Kidney (tissue), 14 donors: ENCODE measurements around the gene EOMES. TPM values are rescaled to one million over a fixed set of nuclear protein-coding genes. Genes with fewer than 3 reads are reported as not detected.

Experiments
- DNase-seq, 5 donors: peaks; one replicate each; pipeline ENCODE4 v3.0.0-alpha.2; 2013 to 2020
- FAIRE-seq: peaks from 2 replicates; lab custom pipeline; 2012; peaks lifted over from hg19 to GRCh38; lab: Jason Lieb, UNC
- H3K27ac ChIP-seq, 2 donors: one replicate each; pipeline ENCODE4 v1.7.0; 2013; ENCODE audit warnings: low read depth in 2 of 2, low read length in 2 of 2, inconsistent platforms in 1 of 2
- H3K27me3 ChIP-seq: one replicate; pipeline ENCODE4 v1.7.1; 2013; ENCODE audit warnings: low read length, inconsistent platforms; ENCODE audit not compliant: control insufficient read depth, insufficient read depth
- H3K36me3 ChIP-seq, 3 donors: one replicate each; pipeline versions ENCODE4 v1.7.0 to v1.7.1; 2013; ENCODE audit warnings: low read length in 3 of 3, control low read depth in 1 of 3, inconsistent platforms in 1 of 3; ENCODE audit not compliant: insufficient read depth in 3 of 3, control insufficient read depth in 2 of 3
- H3K4me1 ChIP-seq, 3 donors: one replicate each; pipeline versions ENCODE4 v1.7.0 to v1.7.1; 2013; ENCODE audit warnings: low read length in 3 of 3, inconsistent platforms in 1 of 3, low read depth in 1 of 3; ENCODE audit not compliant: control insufficient read depth in 2 of 3, insufficient read depth in 2 of 3
- H3K4me3 ChIP-seq, 3 donors: one replicate each; pipeline versions ENCODE4 v1.7.0 to v1.8.1; 2013; ENCODE audit warnings: low read length in 3 of 3, control low read depth in 1 of 3, inconsistent platforms in 1 of 3
- H3K9ac ChIP-seq, 3 donors: one replicate each; pipeline versions ENCODE4 v1.7.0 to v1.7.1; 2013; ENCODE audit warnings: low read length in 3 of 3, control low read depth in 1 of 3, inconsistent platforms in 1 of 3
- H3K9me3 ChIP-seq, 3 donors: one replicate each; pipeline versions ENCODE4 v1.7.0 to v1.7.1; 2013; ENCODE audit warnings: low read length in 3 of 3, control low read depth in 1 of 3, inconsistent platforms in 1 of 3; ENCODE audit not compliant: control insufficient read depth in 2 of 3, insufficient read depth in 1 of 3
- CTCF ChIP-seq: IDR thresholded peaks from 3 replicates; pipeline ENCODE4 v1.5.1; 2012; ENCODE audit warnings: mild to moderate bottlenecking, moderate library complexity, borderline replicate concordance; ENCODE audit not compliant: insufficient read depth; ENCODE audit errors: extremely low read depth
- intact Hi-C: fragments of 100-400 bp; cut with DNase I; formaldehyde crosslinking; loops from one replicate; pipeline ENCODE4 v1.11.1; 2022
- polyA plus RNA-seq: library from polyadenylated mRNA; stranded (reverse); fragments of 350-450 nt; fragmentation: Illumina TruSeq; extraction: RNeasy Lipid Tissue Mini Kit (QIAGEN cat#74804); gene quantifications from one replicate; pipeline ENCODE4 v1.2.3, GENCODE V29; 2014; ENCODE audit warnings: low read depth, low replicate concordance; ENCODE audit not compliant: insufficient read depth
- total RNA-seq: library from RNA; stranded (reverse); fragmentation: NEBNext Ultra II Directional; extraction: Animal tissue kit (Norgen Biotek cat#: 25700); gene quantifications from one replicate; pipeline ENCODE4 v1.2.1, GENCODE V29; 2021
- donor health status: control.
- donor health status: control.
- donor health status: control.
- donor health status: control.
- donor health status: control.
- donor health status: DM: yes; HTN: yes; CAD: no.
- donor health status: Normal renal cell carcinoma (clear cell type).

EOMES gene
- total and polyA plus RNA-seq, 2 donors from 2014 or later: 0.22 to 1.3 TPM

- no peaks in the 10 kb centered on the region for H3K36me3 ChIP-seq
- DNase-seq (no peak), FAIRE-seq (no peak)
- H3K9ac ChIP-seq: no peak overlapping the region
- intact Hi-C loops: no loop called here
- no peaks in the 10 kb centered on the region for H3K4me1 ChIP-seq
- H3K9me3 ChIP-seq: peaks cover 0 to 4% (median 0%) of the 10 kb centered on the region in 3 donors
- no peak for TF ChIP-seq CTCF
- no peaks in the 10 kb centered on the region for H3K27me3 ChIP-seq
- H3K27ac ChIP-seq: no peak overlapping the region
- no peak overlapping the region for H3K4me3 ChIP-seq
These were observed 35.5 kb downstream of the EOMES start for GRCh38 chr3:27686642-27687041.

- H3K4me3 ChIP-seq: no peak overlapping the region
- no peak overlapping the region for H3K9ac ChIP-seq
- peaks cover 2 to 7% (median 2%) of the 10 kb centered on the region in 3 donors for H3K4me1 ChIP-seq
- no peak for TF ChIP-seq CTCF
- H3K9me3 ChIP-seq: no peaks in the 10 kb centered on the region
- H3K27ac ChIP-seq: no peak overlapping the region
- FAIRE-seq: no peak
- intact Hi-C loops: no loop called here
- H3K36me3 ChIP-seq: no peaks in the 10 kb centered on the region
- H3K27me3 ChIP-seq: no peaks in the 10 kb centered on the region
- DNase-seq: no peak
These were observed 36.6 kb downstream of the EOMES start for GRCh38 chr3:27685474-27685873.

- H3K9me3 ChIP-seq: no peaks in the 10 kb centered on the region
- FAIRE-seq (no peak), DNase-seq (no peak)
- no peak overlapping the region for H3K4me3 ChIP-seq
- H3K36me3 ChIP-seq: no peaks in the 10 kb centered on the region
- H3K27me3 ChIP-seq: no peaks in the 10 kb centered on the region
- H3K9ac ChIP-seq: no peak overlapping the region
- intact Hi-C loops: no loop called here
- peaks cover 2 to 7% (median 2%) of the 10 kb centered on the region in 3 donors for H3K4me1 ChIP-seq
- no peak for TF ChIP-seq CTCF
- no peak overlapping the region for H3K27ac ChIP-seq
These were observed 37.8 kb downstream of the EOMES start for GRCh38 chr3:27684302-27684701.

DNA sequence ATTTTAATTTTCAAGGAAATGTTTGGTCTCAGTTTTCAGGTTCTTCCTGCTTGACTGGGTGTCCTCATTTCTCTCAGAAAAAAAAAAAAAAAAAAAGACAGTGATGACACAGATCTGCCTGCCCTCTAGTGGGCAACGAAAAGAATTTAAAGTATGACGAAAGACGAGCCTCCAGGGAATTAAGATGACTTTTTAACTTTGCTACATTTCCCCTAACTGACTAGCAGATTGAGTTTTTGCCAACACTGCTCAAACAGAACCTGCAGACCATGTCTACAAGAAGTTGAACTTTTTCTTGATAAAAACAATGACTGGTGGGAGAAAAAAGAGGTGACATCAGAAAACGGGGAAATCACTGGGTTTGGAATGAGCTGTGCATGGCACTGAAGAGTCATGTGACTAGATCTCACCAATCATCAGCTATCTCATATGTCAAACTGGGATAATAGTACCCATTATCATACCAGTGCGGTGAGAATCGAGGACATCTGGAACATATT is 40.8 kb downstream of the EOMES start:
- Histone ChIP-seq H3K27me3 (no peaks in the 10 kb centered on the region), H3K4me3 (peak overlapping the region in 2 of 3 donors; percentile 36 to 61), H3K4me1 (peaks cover 2 to 7% (median 2%) of the 10 kb centered on the region in 3 donors), H3K9ac (peak overlapping the region in 1 of 3 donors; percentile 35), H3K36me3 (no peaks in the 10 kb centered on the region), H3K27ac (no peak overlapping the region), H3K9me3 (no peaks in the 10 kb centered on the region)
- TF ChIP-seq CTCF: peak; percentile 55
- intact Hi-C loops: no loop called here
- DNase-seq (peak in 3 of 5 donors; percentile 18 to 87 (median 82)), FAIRE-seq (peak; percentile 91)
